ENCODE measurements around the gene CELSR1. TPM values are rescaled to one million over a fixed set of nuclear protein-coding genes. Genes with fewer than 3 reads are reported as not detected.

CELSR1 gene
- total RNA-seq, 1 experiment from 2014 or later, result 22.6 TPM

GRCh38 chr22:46563381-46564083 lies 26.1 kb upstream of the CELSR1 start:
- no peak overlapping the region for H2BK15ac ChIP-seq (ENCODE audit: low read depth, low read length)
- H3T11ph ChIP-seq (ENCODE audit: low read length), result no peak overlapping the region
- Mint-ChIP-seq H3K27ac (peak overlapping the region; percentile 70 to 85 (median 80); a peak in 5 of 7 replicates), H3K4me3 (peak overlapping the region in 1 of 2 experiments; percentile 66; a peak in 2 of 5 replicates), H3K36me3 (ENCODE audit: insufficient read depth in 1 of 3, low read depth in 3 of 3) (no peaks in the 10 kb centered on the region), H3K9me3 (peaks cover 6 to 8% of the 10 kb centered on the region in 2 experiments; a peak in 4 of 5 replicates), H3K4me1 (peaks cover 3 to 19% of the 10 kb centered on the region in 2 experiments), H3K27me3 (ENCODE audit: low read depth) (peaks cover 6% of the 10 kb centered on the region)
- no peaks in the 10 kb centered on the region for H3K4me1 ChIP-seq (ENCODE audit: insufficient read depth, low read length)
- no peak overlapping the region for H4K5ac ChIP-seq (ENCODE audit: insufficient read length, low read depth, low read length)
- no peak overlapping the region for H3K4me2 ChIP-seq (ENCODE audit: insufficient read depth, insufficient read length, low read length)
- H3K79me1 ChIP-seq (ENCODE audit: insufficient read depth, low read depth, low read length, poor library complexity, severe bottlenecking), result no peaks in the 10 kb centered on the region
- no peak overlapping the region for H3K27ac ChIP-seq (ENCODE audit: insufficient read length, low read depth, low read length)
- H2AK5ac ChIP-seq (ENCODE audit: insufficient read length, low read length), result no peak overlapping the region
- no peak overlapping the region for H2AFZ ChIP-seq (ENCODE audit: low read length)
- H3K4ac ChIP-seq (ENCODE audit: low read depth, low read length), result no peak overlapping the region
- no peak overlapping the region for H3K9ac ChIP-seq (ENCODE audit: extremely low read depth, insufficient read length, low read length)
- H3K14ac ChIP-seq (ENCODE audit: insufficient read depth, low read length), result no peak overlapping the region
- no peak overlapping the region for H2BK120ac ChIP-seq (ENCODE audit: low read depth, low read length, poor library complexity, severe bottlenecking)
- H3K9me3 ChIP-seq (ENCODE audit: control insufficient read depth, low read depth, low read length), result no peaks in the 10 kb centered on the region
- H3K23me2 ChIP-seq (ENCODE audit: insufficient read length, low read depth, low read length, poor library complexity, severe bottlenecking), result no peaks in the 10 kb centered on the region
- no peaks in the 10 kb centered on the region for H4K20me1 ChIP-seq (ENCODE audit: control insufficient read depth, insufficient read depth, insufficient read length)
- no peak overlapping the region for H4K8ac ChIP-seq (replicated peaks; ENCODE audit: insufficient read length, low read depth, low read length)
- peak; percentile 88 for DNase-seq
- H2BK5ac ChIP-seq (ENCODE audit: insufficient read length, low read length), result no peak overlapping the region
- H3K18ac ChIP-seq (ENCODE audit: insufficient read length, low read depth, low read length), result peak overlapping the region; percentile 21
- no peaks in the 10 kb centered on the region for H3K79me2 ChIP-seq (ENCODE audit: insufficient read depth, low read length)
- H2BK20ac ChIP-seq (ENCODE audit: low read depth, low read length, poor library complexity, severe bottlenecking), result no peak overlapping the region
- no peak overlapping the region for H3K56ac ChIP-seq (ENCODE audit: insufficient read length, low read depth, low read length)
- H3K27me3 ChIP-seq (ENCODE audit: insufficient read depth, low read length), result no peaks in the 10 kb centered on the region
- no CpG with 5 or more reads among the region's 20 CpGs for WGBS (ENCODE audit: extremely low coverage, insufficient read length, low lambda C conversion rate)
- H3K23ac ChIP-seq (ENCODE audit: insufficient read length, low read depth, low read length), result no peak overlapping the region
- H2BK12ac ChIP-seq (ENCODE audit: insufficient read length, low read depth, low read length), result no peak overlapping the region
- H4K91ac ChIP-seq (ENCODE audit: insufficient read length, low read depth, low read length), result no peak overlapping the region
- TF ChIP-seq CTCF (conservative IDR thresholded peaks at IDR 0.05), result peak; percentile 83

Data from H9 (cell line).